GM21717 (cell line): ENCODE results near the gene MACROD1.

Source experiments
- ATAC-seq: cut with Tn5 transposase; IDR thresholded peaks from one replicate; pipeline ENCODE4 v1.9.1; 2021; ENCODE audit warnings: mild to moderate bottlenecking, moderate library complexity; ENCODE audit not compliant: unreplicated experiment

MACROD1 gene

DNA sequence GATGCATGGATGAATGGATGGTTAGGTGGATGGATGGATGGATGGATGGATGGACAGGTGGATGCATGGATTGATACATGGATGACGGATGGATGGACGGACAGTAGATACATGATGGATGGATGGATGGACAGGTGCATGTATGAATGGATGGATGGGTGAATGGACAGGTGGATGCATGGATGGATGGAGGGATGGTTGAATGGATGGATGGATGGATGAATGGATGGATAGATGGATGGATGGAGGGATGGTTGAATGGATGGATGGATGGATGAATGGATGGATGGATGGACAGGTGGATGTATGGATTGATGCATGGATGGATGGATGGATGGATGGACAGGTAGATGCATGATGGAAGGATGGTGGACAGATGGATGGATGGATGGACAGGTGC, 51.7 kb downstream of the MACROD1 start:
- no peak for ATAC-seq

DNA sequence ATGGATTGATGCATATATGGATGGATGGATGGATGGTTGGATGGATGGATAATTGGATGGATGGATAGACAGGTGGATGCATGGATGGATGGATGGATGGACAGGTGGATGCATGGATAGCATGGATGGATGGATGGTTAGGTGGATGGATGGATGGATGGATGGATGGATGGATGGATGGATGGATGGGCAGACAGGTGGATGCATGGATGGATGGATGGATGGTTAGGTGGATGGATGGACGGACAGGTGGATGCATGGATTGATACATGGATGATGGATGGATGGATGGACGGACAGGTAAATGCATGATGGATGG, 52.5 kb downstream of the MACROD1 start:
- ATAC-seq: no peak

DNA sequence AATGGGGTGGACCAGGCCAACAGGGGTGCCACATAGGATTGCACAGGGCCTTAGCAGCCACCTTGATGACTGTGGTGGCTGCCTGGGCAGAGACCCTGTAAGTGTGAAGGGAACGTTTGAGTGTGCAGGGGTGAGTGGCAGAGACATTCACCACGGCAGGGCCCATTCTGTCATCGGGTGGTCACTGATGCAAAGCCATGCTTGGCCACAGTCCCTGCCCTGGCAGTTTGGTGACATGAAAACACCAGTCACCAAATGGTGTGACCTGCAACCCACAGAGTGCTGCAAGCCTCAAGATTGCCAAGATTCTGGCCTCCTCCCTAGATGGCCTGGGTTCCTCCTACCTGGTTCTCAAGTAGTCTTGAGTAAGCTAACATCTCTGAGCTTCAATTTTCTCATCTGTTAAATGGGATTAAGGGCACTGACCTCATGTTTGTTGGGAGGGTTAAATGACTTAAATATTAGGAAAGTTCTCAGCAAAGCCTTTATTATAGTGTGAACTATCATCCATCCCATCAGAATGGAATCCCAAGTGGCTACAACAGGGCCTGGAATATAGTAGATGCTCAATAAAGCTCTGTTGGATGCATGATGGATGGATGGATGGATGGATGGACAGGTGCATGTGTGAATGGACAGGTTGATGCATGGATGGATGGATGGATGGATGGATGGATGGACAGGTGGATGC, 53.0 kb downstream of the MACROD1 start:
- ATAC-seq: no peak

DNA sequence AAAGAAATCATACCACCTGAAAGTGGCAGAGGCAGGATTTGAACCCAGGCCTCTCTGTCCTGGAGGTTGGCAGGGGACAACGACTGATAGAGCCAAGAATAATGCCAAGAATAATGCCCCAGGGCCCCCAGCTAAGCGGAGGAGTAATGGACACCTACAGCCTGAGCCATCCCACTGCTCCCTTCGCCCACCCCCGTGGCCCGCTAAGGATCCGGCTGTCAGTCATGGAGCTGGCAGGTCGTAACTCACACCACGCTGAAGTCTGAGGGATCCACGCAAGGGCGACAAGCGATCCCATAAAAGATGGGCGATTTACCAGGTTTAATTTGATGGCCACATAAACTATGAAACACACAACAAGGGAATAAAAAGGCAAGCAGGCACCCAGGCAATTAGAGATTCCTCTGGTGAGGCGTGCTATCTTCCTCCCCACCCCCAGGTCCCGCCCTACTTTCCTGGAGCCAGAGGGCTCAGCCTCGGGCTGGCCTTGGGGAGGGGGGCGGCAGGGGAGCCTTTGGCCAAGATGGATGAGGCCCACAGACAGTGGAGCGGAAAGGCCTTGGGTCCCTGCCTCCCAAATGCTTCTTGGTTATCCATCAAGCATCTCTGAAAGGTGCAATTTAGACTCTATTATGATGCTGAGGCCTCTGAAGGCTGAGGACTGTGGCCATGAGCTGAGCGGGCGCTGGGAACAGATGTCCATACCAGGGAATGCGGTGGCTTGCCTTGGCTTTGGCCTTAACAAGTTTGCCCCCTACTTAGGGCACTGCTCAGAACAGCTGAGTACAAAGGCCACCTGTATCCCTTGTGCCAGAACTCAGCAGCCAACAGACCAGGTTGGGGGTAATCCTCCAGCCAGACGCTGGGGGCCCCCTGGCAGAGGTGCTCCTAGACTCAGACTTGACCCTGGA, 55.2 kb downstream of the MACROD1 start:
- ATAC-seq: no peak

- no peak for ATAC-seq
These were observed 56.6 kb downstream of the MACROD1 start for GRCh38 chr11:64109332-64109731.

GRCh38 chr11:64107303-64107702, 58.6 kb downstream of the MACROD1 start:
- no peak for ATAC-seq

DNA sequence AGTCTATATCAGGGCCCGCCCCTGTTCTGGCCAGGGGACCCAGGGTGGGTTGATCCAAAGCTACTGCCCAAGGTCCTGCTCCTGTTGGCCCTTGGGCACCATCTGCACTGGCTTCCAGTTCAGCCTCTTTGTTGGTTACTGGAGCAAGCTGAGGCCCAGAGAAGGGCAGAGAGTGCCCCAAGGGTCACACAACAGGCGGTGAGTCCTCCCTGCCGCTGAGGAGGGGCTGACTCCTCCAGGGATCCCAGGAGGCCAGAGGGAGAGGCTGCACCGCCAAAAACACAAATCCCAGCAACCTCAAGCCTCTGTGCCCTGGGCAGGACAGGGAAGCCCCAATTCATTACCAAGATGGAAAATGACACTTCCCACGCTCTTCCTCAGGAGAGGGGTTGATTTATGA, 61.3 kb downstream of the MACROD1 start:
- no peak for ATAC-seq

GRCh38 chr11:64103277-64103985, 62.5 kb downstream of the MACROD1 start:
- ATAC-seq: no peak

DNA sequence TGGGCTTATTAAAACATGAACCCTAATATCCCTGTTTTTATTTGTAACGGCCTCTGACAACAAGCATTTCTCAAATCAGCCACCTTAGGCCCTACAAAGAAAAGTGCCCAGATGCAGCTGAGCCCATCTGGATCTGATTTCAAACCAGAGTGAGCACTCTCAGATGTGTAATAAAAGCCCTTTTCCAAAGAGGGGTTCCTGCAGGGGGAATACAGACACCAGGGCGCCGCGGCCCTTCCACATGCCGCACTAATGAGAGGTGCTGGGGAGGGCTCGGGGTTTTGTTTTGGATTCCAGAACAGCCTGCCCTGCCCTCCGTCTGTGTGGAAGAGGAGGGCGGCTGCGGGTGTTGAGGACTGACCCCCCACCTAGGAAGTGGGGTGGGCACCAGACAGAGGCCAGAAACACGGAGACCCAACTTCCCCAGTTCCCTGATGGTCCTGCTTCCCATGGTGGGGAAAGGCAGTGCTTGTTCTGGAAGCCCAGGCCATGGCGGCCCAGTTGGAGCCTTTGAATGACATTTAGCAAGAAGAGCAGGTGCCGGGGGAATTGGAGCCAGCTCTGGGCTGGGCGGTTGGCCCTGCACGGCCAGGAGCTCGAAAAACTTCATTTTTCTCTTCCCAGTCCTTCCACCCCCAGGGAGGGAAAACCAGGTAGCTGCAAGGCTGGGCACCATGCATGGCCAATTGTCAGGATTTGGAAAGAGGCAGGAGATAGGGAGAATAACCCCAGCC, 63.7 kb downstream of the MACROD1 start:
- no peak for ATAC-seq

GRCh38 chr11:64101461-64101860, 64.5 kb downstream of the MACROD1 start:
- no peak for ATAC-seq

DNA sequence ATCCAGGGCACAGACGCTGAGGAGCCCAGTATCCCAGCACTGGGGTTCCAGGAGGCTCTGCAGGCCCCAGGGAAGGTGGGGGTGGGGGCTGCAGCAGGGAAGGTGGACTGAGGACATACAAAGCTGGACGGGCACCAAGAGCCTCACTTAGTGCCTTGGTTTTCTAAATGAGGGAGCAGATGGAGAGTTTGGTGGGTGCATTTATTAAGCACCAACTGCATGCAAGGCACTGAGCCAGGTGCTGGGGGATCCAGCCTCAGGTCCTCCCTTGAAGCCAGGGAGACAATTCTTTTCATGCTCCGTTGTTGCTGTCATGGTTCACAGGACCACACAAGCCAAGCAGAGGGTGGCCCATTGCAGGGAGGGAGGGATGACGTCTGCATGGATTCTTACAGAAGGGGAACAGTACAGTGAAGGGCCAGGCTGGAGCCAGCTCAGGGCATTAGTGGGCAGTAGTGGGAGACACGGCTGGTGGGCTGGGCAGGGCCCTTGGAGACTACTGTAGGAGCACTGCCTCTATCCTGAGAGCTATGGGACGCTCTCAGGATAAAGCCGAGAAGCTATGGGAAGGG, 65.0 kb downstream of the MACROD1 start:
- ATAC-seq: no peak

DNA sequence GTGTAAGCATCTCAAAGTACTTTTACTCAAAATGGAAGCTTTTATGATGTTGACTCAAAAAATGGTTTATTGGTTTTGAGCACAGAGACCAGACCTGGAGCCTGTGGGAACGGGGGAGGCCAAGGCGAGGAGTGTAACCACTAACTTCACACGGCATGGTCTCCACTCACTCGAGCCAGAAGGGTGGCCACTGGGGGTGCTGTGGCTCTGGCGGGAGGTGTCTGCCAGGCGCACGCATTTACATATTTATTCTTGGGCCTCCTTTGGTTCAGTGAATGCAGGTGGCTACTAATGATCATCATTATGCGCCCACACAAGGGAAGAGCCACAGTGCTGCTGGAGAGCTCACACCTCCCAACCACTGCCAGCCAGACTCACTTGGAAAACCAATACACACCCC, 65.6 kb downstream of the MACROD1 start:
- ATAC-seq: no peak

DNA sequence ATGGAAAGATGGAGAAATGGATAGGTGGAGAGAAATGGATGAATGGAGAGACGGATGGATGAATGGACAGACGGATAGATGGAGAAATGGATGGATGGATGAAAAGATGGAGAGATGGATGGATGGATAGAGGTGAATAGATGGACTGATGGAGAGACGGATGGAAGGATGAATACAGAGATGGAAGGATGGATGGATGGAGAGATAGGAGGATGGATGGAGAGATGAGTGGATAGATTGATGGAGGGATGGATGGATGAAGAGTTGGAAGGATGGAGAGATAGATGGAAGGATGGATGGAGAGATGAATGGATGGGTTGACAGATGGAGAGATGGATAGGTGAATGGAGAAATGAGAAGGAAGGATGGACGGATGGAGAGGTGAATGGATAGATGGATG, 66.5 kb downstream of the MACROD1 start:
- no peak for ATAC-seq

DNA sequence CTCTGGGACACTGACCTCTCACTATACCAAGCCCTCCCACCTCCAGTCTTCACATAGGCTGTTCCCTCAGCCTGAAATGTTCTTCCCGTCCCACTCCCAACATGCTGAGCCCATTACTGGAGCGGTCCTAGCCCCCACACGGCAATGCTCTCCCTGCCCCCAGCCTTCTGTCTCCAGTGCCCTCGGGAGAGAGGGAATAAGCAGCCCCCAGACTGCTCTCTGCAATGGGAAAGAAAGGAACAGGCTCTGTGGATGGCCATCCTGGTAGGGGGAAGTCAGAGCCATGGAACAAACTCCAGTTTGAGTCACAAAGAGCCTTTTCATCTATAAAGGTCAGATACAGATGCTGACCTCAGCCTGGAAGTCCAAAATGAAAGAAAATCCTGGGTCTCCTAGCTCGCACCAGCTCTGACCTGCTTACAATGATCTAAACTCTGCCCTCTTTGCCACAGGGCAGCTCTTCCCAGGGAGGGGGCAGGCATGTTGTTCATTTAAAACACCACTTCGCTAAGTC, 67.5 kb downstream of the MACROD1 start:
- ATAC-seq: no peak

DNA sequence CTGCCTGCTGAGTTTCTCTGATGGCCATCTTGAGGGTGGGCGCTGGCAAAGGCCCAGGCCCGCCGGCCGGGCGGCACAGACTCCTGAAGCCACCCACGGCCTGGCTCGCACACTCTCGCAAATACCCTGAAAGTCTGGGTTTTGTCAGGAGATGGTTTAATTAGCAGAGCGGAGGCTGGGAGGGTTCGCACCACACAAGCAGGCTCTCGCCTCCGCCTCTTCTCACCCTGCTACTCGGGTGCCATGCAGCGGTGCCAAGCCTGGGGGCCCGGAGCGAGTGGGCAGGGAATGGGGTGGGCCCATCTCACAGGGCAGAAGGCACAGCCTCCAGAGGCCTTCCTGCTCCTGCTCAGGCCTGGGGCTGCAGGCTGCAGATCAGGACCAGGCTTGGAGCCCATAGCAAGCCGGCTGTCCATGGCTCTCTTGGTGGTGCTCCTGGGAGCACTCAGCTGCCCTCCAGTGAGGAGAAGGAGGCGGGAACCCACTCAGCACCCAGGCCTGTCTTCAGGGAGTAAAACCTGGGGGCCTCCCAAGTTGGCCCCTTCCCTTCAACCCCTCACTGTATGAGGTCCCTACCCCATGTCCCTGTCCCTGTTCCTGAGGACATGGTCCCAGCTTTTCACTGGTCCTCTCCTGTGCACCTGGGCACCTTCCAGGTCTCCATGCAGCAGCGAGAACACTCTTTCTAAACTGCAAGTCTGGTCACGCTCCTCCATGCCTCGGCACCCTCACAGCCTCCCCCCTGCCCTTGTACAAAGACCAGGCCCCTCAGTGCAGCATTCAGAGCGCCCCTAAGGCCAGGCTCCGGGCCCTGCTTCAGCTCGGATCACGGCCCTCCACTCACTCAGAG, 68.2 kb downstream of the MACROD1 start:
- ATAC-seq: no peak

- no peak for ATAC-seq
These were observed 69.1 kb downstream of the MACROD1 start for GRCh38 chr11:64096835-64097234.

DNA sequence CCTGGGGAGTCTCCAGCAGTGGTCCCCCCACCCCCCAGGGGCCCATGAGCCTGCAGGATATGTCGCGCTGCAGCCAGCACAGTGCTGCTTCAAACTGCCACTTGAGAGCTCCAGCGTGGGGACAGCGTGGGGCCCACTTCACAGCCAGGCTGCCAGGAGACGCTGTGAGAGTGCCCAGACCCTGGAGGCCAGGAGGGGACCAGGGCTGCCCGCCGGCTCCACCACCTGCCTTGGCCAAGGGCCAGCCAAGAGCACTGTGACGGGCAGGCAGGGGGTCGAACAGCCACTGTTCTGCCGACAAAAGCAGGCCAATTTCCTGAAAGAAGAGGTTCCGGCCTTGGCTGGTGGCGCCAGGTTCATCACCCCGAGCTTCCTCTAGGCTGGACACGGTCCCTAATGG, 70.0 kb downstream of the MACROD1 start:
- no peak for ATAC-seq

GRCh38 chr11:64095273-64095817, 70.6 kb downstream of the MACROD1 start:
- no peak for ATAC-seq

DNA sequence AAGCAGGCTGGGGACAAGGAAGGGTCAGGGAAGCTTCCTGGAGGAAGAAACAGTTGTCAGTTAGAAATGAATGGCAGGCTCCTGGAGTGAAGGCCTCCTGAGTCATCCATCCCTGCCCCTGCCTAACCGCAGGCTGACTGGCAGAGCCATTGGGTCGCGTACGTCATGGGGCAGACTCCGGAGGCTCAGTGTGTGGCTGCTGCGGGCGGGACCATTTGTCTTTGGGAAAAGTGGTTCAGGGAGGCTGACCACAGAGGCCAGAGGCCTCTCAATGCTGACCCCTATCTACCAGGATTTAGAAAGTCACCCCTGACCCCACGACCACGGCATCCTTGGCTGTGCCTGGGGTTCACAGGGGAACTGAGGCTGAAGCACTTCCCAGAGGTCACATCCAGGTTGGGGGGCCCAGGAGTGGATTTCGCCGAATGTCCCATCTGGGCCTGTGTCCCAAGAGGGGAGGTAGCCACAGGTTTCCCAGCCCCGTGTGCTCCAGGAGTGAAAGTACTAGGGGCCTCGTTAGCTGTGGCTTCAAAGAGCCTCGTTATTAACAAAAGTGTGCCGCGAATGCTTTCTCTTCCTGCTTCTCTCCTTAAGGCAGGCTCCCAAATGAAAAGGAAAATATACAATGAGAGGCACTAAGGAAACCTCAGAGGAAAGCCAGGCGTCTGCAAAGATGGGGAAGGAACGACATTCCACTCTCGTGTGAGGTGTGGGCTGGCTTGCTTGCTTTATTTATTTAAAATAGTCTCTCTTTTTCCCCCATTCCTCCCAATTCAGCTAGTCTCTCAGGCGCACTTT, 71.3 kb downstream of the MACROD1 start:
- ATAC-seq: no peak
